ENCODE data around the gene ERG.

The ERG gene

GRCh38 chr21:38330666-38331065 is 167.6 kb downstream of the ERG start:
- no peak for DNase-seq (ENCODE audit: low read depth in 2 of 2)
